ENCODE data around the gene C1orf198.

DNA sequence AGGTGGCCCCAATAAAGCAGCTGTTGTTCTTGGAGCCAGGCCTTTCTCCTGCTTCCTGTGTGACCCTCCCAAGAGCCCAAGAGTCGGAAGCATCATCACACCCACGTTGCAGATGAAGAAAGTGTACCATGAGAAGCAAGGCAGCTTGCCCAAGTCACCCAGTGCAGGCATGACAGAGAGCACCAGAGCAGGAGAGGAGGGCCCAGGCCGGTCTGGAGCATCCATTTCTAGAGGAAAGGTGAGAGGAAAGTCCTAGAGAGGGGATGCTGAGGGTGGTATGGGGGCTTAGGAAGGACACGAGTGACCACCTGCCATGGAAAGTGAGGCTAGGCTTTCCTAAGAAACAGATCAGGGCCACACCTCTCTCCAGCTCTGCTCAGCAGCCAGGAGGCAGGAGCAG is 47.0 kb downstream of the C1orf198 start:
- TF ChIP-seq, protein P1, sequence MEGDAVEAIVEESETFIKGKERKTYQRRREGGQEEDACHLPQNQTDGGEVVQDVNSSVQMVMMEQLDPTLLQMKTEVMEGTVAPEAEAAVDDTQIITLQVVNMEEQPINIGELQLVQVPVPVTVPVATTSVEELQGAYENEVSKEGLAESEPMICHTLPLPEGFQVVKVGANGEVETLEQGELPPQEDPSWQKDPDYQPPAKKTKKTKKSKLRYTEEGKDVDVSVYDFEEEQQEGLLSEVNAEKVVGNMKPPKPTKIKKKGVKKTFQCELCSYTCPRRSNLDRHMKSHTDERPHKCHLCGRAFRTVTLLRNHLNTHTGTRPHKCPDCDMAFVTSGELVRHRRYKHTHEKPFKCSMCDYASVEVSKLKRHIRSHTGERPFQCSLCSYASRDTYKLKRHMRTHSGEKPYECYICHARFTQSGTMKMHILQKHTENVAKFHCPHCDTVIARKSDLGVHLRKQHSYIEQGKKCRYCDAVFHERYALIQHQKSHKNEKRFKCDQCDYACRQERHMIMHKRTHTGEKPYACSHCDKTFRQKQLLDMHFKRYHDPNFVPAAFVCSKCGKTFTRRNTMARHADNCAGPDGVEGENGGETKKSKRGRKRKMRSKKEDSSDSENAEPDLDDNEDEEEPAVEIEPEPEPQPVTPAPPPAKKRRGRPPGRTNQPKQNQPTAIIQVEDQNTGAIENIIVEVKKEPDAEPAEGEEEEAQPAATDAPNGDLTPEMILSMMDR (IDR thresholded peaks at IDR 0.05; ENCODE audit: low read depth, low read length, missing input control) = no peak
- TF ChIP-seq JUND (IDR thresholded peaks at IDR 0.05) = no peak
- no peak for TF ChIP-seq TAF1 (conservative IDR thresholded peaks at IDR 0.05)
- TF ChIP-seq, protein P2, sequence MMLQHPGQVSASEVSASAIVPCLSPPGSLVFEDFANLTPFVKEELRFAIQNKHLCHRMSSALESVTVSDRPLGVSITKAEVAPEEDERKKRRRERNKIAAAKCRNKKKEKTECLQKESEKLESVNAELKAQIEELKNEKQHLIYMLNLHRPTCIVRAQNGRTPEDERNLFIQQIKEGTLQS (IDR thresholded peaks at IDR 0.05) = no peak
